Measurements from ENCODE around the gene FRY. TPM values are rescaled to one million over a fixed set of nuclear protein-coding genes. Genes with fewer than 3 reads are reported as not detected.

FRY gene
- total and polyA plus RNA-seq, 2 donors from 2014 or later, result 21.8 to 69.5 TPM

GRCh38 chr13:32037471-32037870 is 5.9 kb downstream of the FRY start:
- no peak for DNase-seq
- Histone ChIP-seq H3K4me1 (ENCODE audit: control insufficient read depth in 2 of 3, insufficient read depth in 2 of 3, low read depth in 1 of 3, low read length in 3 of 3) (peaks cover 0 to 3% (median 0%) of the 10 kb centered on the region in 3 donors), H3K27ac (ENCODE audit: low read depth in 2 of 2, low read length in 2 of 2) (no peak overlapping the region), H3K4me3 (ENCODE audit: low read length in 3 of 3) (no peak overlapping the region), H3K9me3 (ENCODE audit: control insufficient read depth in 2 of 3, insufficient read depth in 1 of 3, low read length in 3 of 3) (no peaks in the 10 kb centered on the region), H3K27me3 (ENCODE audit: control insufficient read depth, insufficient read depth, low read length) (no peaks in the 10 kb centered on the region), H3K36me3 (ENCODE audit: control insufficient read depth in 2 of 3, insufficient read depth in 3 of 3, low read length in 3 of 3) (no peaks in the 10 kb centered on the region), H3K9ac (ENCODE audit: low read length in 3 of 3) (no peak overlapping the region)
- no peak for FAIRE-seq
- intact Hi-C loops (cut with DNase I), result no loop called here
- no peak for TF ChIP-seq CTCF (IDR thresholded peaks at IDR 0.05; ENCODE audit: borderline replicate concordance, extremely low read depth, insufficient read depth)

GRCh38 chr13:32038343-32038742 is 6.8 kb downstream of the FRY start:
- TF ChIP-seq CTCF (IDR thresholded peaks at IDR 0.05; ENCODE audit: borderline replicate concordance, extremely low read depth, insufficient read depth), result no peak
- Histone ChIP-seq H3K27ac (ENCODE audit: low read depth in 2 of 2, low read length in 2 of 2) (no peak overlapping the region), H3K36me3 (ENCODE audit: control insufficient read depth in 2 of 3, insufficient read depth in 3 of 3, low read length in 3 of 3) (no peaks in the 10 kb centered on the region), H3K27me3 (ENCODE audit: control insufficient read depth, insufficient read depth, low read length) (no peaks in the 10 kb centered on the region), H3K4me3 (ENCODE audit: low read length in 3 of 3) (no peak overlapping the region), H3K9me3 (ENCODE audit: control insufficient read depth in 2 of 3, insufficient read depth in 1 of 3, low read length in 3 of 3) (no peaks in the 10 kb centered on the region), H3K9ac (ENCODE audit: low read length in 3 of 3) (no peak overlapping the region), H3K4me1 (ENCODE audit: control insufficient read depth in 2 of 3, insufficient read depth in 2 of 3, low read depth in 1 of 3, low read length in 3 of 3) (peaks cover 0 to 3% (median 0%) of the 10 kb centered on the region in 3 donors)
- no peak for DNase-seq
- intact Hi-C loops (cut with DNase I), result no loop called here
- FAIRE-seq, result no peak

- DNase-seq (no peak), FAIRE-seq (no peak)
- Histone ChIP-seq H3K4me1 (ENCODE audit: control insufficient read depth in 2 of 3, insufficient read depth in 2 of 3, low read depth in 1 of 3, low read length in 3 of 3) (no peaks in the 10 kb centered on the region), H3K27me3 (ENCODE audit: control insufficient read depth, insufficient read depth, low read length) (no peaks in the 10 kb centered on the region), H3K36me3 (ENCODE audit: control insufficient read depth in 2 of 3, insufficient read depth in 3 of 3, low read length in 3 of 3) (no peaks in the 10 kb centered on the region), H3K9ac (ENCODE audit: low read length in 3 of 3) (no peak overlapping the region), H3K27ac (ENCODE audit: low read depth in 2 of 2, low read length in 2 of 2) (no peak overlapping the region), H3K9me3 (ENCODE audit: control insufficient read depth in 2 of 3, insufficient read depth in 1 of 3, low read length in 3 of 3) (no peaks in the 10 kb centered on the region), H3K4me3 (ENCODE audit: low read length in 3 of 3) (no peak overlapping the region)
- no peak for TF ChIP-seq CTCF (IDR thresholded peaks at IDR 0.05; ENCODE audit: borderline replicate concordance, extremely low read depth, insufficient read depth)
- intact Hi-C loops (cut with DNase I), result no loop called here
These were observed 7.5 kb downstream of the FRY start for GRCh38 chr13:32039056-32039455.

- no peak for DNase-seq
- no peaks in the 10 kb centered on the region for H3K4me1 ChIP-seq (ENCODE audit: control insufficient read depth in 2 of 3, insufficient read depth in 2 of 3, low read depth in 1 of 3, low read length in 3 of 3)
- FAIRE-seq, result no peak
These were observed 8.0 kb downstream of the FRY start for GRCh38 chr13:32039528-32039927.

More at GRCh38 chr13:32039528-32039927, 8.0 kb downstream of the FRY start:
- Histone ChIP-seq H3K9ac (ENCODE audit: low read length in 3 of 3) (no peak overlapping the region), H3K4me3 (ENCODE audit: low read length in 3 of 3) (no peak overlapping the region), H3K36me3 (ENCODE audit: control insufficient read depth in 2 of 3, insufficient read depth in 3 of 3, low read length in 3 of 3) (no peaks in the 10 kb centered on the region), H3K27me3 (ENCODE audit: control insufficient read depth, insufficient read depth, low read length) (no peaks in the 10 kb centered on the region), H3K27ac (ENCODE audit: low read depth in 2 of 2, low read length in 2 of 2) (no peak overlapping the region), H3K9me3 (ENCODE audit: control insufficient read depth in 2 of 3, insufficient read depth in 1 of 3, low read length in 3 of 3) (no peaks in the 10 kb centered on the region)
- intact Hi-C loops (cut with DNase I), result no loop called here
- no peak for TF ChIP-seq CTCF (IDR thresholded peaks at IDR 0.05; ENCODE audit: borderline replicate concordance, extremely low read depth, insufficient read depth)

Measured in kidney (tissue), 14 donors.